ENCODE data around the gene RANBP3.
"Not testable (repeated sequence)": the region's sequence is repeated elsewhere in the genome, so short reads cannot be mapped to it uniquely, and the experiment has no call there.

The RANBP3 gene

GRCh38 chr19:6006896-6007295 lies 29.0 kb upstream of the RANBP3 start:
- no peak for DNase-seq (ENCODE audit: low spot score)

GRCh38 chr19:6006070-6006446 lies 28.1 kb upstream of the RANBP3 start:
- not testable (repeated sequence) for DNase-seq (ENCODE audit: low spot score)

- no peak for DNase-seq (ENCODE audit: low spot score)
Observed at GRCh38 chr19:6005321-6006069, 27.6 kb upstream of the RANBP3 start.

GRCh38 chr19:6003976-6004375 lies 26.0 kb upstream of the RANBP3 start:
- DNase-seq (ENCODE audit: low spot score) = no peak

- no peak for DNase-seq (ENCODE audit: low spot score)
Observed at GRCh38 chr19:6002591-6002990, 24.7 kb upstream of the RANBP3 start.

GRCh38 chr19:6000228-6000847 lies 22.4 kb upstream of the RANBP3 start:
- DNase-seq (ENCODE audit: low spot score) = no peak

- DNase-seq (ENCODE audit: low spot score) = no peak
Observed at GRCh38 chr19:5999693-6000092, 21.8 kb upstream of the RANBP3 start.

GRCh38 chr19:5997371-5997770 lies 19.4 kb upstream of the RANBP3 start:
- DNase-seq (ENCODE audit: low spot score) = no peak

- no peak for DNase-seq (ENCODE audit: low spot score)
Observed at GRCh38 chr19:5996623-5997320, 18.8 kb upstream of the RANBP3 start.

GRCh38 chr19:5996102-5996501 lies 18.2 kb upstream of the RANBP3 start:
- no peak for DNase-seq (ENCODE audit: low spot score)

GRCh38 chr19:5995606-5996005 lies 17.7 kb upstream of the RANBP3 start:
- no peak for DNase-seq (ENCODE audit: low spot score)

GRCh38 chr19:5994405-5995165 lies 16.6 kb upstream of the RANBP3 start:
- no peak for DNase-seq (ENCODE audit: low spot score)

GRCh38 chr19:5993648-5994358 lies 15.9 kb upstream of the RANBP3 start:
- no peak for DNase-seq (ENCODE audit: low spot score)

- no peak for DNase-seq (ENCODE audit: low spot score)
Observed at GRCh38 chr19:5993201-5993600, 15.3 kb upstream of the RANBP3 start.

GRCh38 chr19:5992756-5993155 lies 14.8 kb upstream of the RANBP3 start:
- no peak for DNase-seq (ENCODE audit: low spot score)

- DNase-seq (ENCODE audit: low spot score) = no peak
Observed at GRCh38 chr19:5991244-5991838, 13.4 kb upstream of the RANBP3 start.

GRCh38 chr19:5990289-5990797 lies 12.4 kb upstream of the RANBP3 start:
- peak; percentile 35 for DNase-seq (ENCODE audit: low spot score)

GRCh38 chr19:5989388-5990074 lies 11.6 kb upstream of the RANBP3 start:
- no peak for DNase-seq (ENCODE audit: low spot score)

- peak; percentile 49 for DNase-seq (ENCODE audit: low spot score)
Observed at GRCh38 chr19:5988517-5989387, 10.8 kb upstream of the RANBP3 start.

Data from NAMALWA (cell line).